Measurements from ENCODE around the gene PANK4. TPM values are rescaled to one million over a fixed set of nuclear protein-coding genes. Genes with fewer than 3 reads are reported as not detected.

Gene PANK4
- total and polyA plus RNA-seq, 2 of the 8 experiments (the other 6 are each of a cell fraction or from before 2014, with no cell fraction given) = 20.1 to 29.7 TPM

GRCh38 chr1:2561898-2562895 is 35.8 kb upstream of the PANK4 start:
- Histone ChIP-seq H3K23me2 (ENCODE audit: low read depth, low read length) (no peaks in the 10 kb centered on the region), H4K5ac (ENCODE audit: insufficient read length, low read depth, low read length) (no peak overlapping the region), H3K9ac (replicated peaks in 1 of 4; ENCODE audit: extremely low read depth in 1 of 4, low read depth in 3 of 4, low read length in 3 of 4) (no peak overlapping the region), H3K79me2 (ENCODE audit: control insufficient read depth in 1 of 2, insufficient read depth in 2 of 2, low read length in 2 of 2) (no peaks in the 10 kb centered on the region), H2BK5ac (ENCODE audit: low read depth, low read length) (no peak overlapping the region), H3K36me3 (ENCODE audit: control insufficient read depth in 2 of 4, insufficient read depth in 4 of 4, low read length in 3 of 4) (no peaks in the 10 kb centered on the region), H3K9me3 (ENCODE audit: insufficient read depth in 2 of 2, low read depth in 1 of 2, low read length in 1 of 2) (no peaks in the 10 kb centered on the region; a peak in 1 of 4 replicates), H3K4me3 (ENCODE audit: extremely low read depth in 1 of 4, insufficient read depth in 2 of 4, low read depth in 3 of 4, low read length in 4 of 4) (no peak overlapping the region), H3K4me2 (ENCODE audit: insufficient read depth in 1 of 2, low read depth in 2 of 2, low read length in 2 of 2) (no peak overlapping the region), H2BK15ac (ENCODE audit: low read length) (no peak overlapping the region), H3K14ac (ENCODE audit: insufficient read length) (no peak overlapping the region), H4K8ac (ENCODE audit: extremely low read depth, insufficient read depth, low read length) (no peak overlapping the region), H3K56ac (replicated peaks; ENCODE audit: insufficient read length, low read depth, low read length) (no peak overlapping the region), H2BK120ac (replicated peaks; ENCODE audit: low read depth, low read length) (no peak overlapping the region), H3K27me3 (replicated peaks in 1 of 4; ENCODE audit: control insufficient read depth in 3 of 4, extremely low read depth in 1 of 4, insufficient read depth in 3 of 4, low read length in 3 of 4) (no peaks in the 10 kb centered on the region), H2AFZ (ENCODE audit: low read length) (no peak overlapping the region), H2BK12ac (ENCODE audit: low read depth, low read length) (no peak overlapping the region), H3K4me1 (replicated peaks in 1 of 4; ENCODE audit: control insufficient read depth in 3 of 4, insufficient read depth in 4 of 4, low read length in 3 of 4) (peaks cover 0 to 5% (median 0%) of the 10 kb centered on the region in 4 experiments; a peak in 1 of 7 replicates), H3K4ac (replicated peaks; ENCODE audit: insufficient read length, low read depth, low read length) (no peak overlapping the region), H3K79me1 (ENCODE audit: low read depth, low read length) (no peaks in the 10 kb centered on the region), H3K23ac (ENCODE audit: insufficient read length) (no peak overlapping the region), H4K91ac (replicated peaks; ENCODE audit: insufficient read length, low read length) (no peak overlapping the region), H3K18ac (ENCODE audit: extremely low read depth, low read length) (no peak overlapping the region), H4K20me1 (replicated peaks in 1 of 2; ENCODE audit: control insufficient read depth in 1 of 2, insufficient read depth in 2 of 2, low read length in 2 of 2) (no peaks in the 10 kb centered on the region), H3K27ac (ENCODE audit: low read depth, low read length) (no peak overlapping the region), H2BK20ac (ENCODE audit: low read length) (no peak overlapping the region), H2AK5ac (ENCODE audit: low read depth, low read length) (no peak overlapping the region)
- no peak for TF ChIP-seq KDM5A (IDR thresholded peaks at IDR 0.05; ENCODE audit: low read length)
- TF ChIP-seq GTF2F1 (IDR thresholded peaks at IDR 0.05; ENCODE audit: borderline replicate concordance, low read depth, low read length) = no peak
- peak; percentile 25 to 56; a peak in 3 of 4 replicates for TF ChIP-seq RAD21 (IDR thresholded peaks at IDR 0.05 in 1 of 2, conservative IDR thresholded peaks at IDR 0.05 in 1 of 2; ENCODE audit: low read depth in 2 of 2, low read length in 2 of 2)
- TF ChIP-seq KDM1A (IDR thresholded peaks at IDR 0.05; ENCODE audit: borderline replicate concordance, low read length) = no peak
- TF ChIP-seq CTCF (IDR thresholded peaks at IDR 0.05; ENCODE audit: control extremely low read depth in 1 of 3, insufficient read depth in 1 of 3, low read depth in 1 of 3, low read length in 3 of 3) = peak in 2 of 3 experiments; percentile 61 to 69; a peak in 3 of 4 replicates
- no peak for TF ChIP-seq BCL11A (IDR thresholded peaks at IDR 0.05; ENCODE audit: low read depth in 2 of 2, low read length in 2 of 2)
- FAIRE-seq (no peak), DNase-seq (ENCODE audit: low read depth in 1 of 2, low spot score in 2 of 2) (no peak)
- CTCF ChIA-PET (ENCODE audit: partially characterized antibody) = interaction anchor here (0.6 to 3.4 kb wide), 39 partner anchors 10 to 881 kb away, joined by 3 to 33 read pairs (median 4); partner anchors contain the start of gene PANK4
- POLR2A ChIA-PET (ENCODE audit: partially characterized antibody) = interaction anchor here (1.0 to 1.1 kb wide), 2 partner anchors 20 to 36 kb away, joined by 3 read pairs; partner anchors contain the start of gene PANK4
- 92% methylated on average over 22 of the region's 24 CpGs; no CpG with 5 or more reads in 1 of the 2 experiments for WGBS, 2 experiments (ENCODE audit: extremely low coverage in 1 of 2, insufficient coverage in 1 of 2, insufficient read length in 1 of 2, insufficient replicate concordance in 2 of 2, low coverage in 1 of 2, low lambda C conversion rate in 2 of 2, missing lambda C conversion rate in 1 of 2)

All from H1 (cell line).